Vagina (tissue), 2 donors: ENCODE results near the gene SZT2.

Experiments
- POLR2A ChIP-seq, 2 donors: fragments of 450-650 bp; IDR thresholded peaks; one replicate each; pipeline ENCODE4 v1.6.1; 2017; ENCODE audit warnings: antibody characterized with exemption in 2 of 2, mild to moderate bottlenecking in 2 of 2, moderate library complexity in 2 of 2
- POLR2AphosphoS5 ChIP-seq, 2 donors: sonication (generic); formaldehyde crosslinking; IDR thresholded peaks; one replicate each; pipeline ENCODE4 v1.9.0; 2017; ENCODE audit warnings: antibody characterized with exemption in 2 of 2, mild to moderate bottlenecking in 2 of 2, low read depth in 1 of 2; ENCODE audit not compliant: insufficient read depth in 1 of 2
- TF ChIP-seq, protein P1 (sequence below), 3 experiments: fragments of 450-650 bp in 2 of 3; fragments of 200-600 bp in 1 of 3; sonication (generic) in 1 of 3; IDR thresholded peaks; one replicate each; pipeline ENCODE4 v1.5.1; 2017 to 2019; ENCODE audit warnings: antibody characterized with exemption in 3 of 3, mild to moderate bottlenecking in 2 of 3, moderate library complexity in 2 of 3

DNA sequence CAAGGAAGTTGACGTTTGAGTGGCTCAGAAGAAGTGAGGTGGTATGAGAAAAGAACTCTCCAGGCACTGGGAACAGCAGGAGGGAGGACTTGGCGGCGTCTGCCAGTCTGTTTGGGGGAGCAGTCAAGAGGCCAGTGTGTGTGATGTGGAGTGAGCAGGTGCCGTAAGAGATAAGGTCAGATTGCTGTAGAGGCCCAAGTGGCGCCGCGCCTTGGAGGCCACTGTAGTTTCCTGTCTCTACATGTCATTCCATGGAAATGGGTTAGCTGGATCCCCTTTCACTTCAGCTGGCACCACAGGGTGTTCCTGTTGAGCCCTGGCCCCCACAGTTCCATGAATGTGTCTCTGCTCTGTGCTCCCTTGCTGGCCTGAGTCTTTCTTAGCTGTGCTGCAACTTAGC lies 105.5 kb downstream of the SZT2 start:
- TF ChIP-seq, protein P1, sequence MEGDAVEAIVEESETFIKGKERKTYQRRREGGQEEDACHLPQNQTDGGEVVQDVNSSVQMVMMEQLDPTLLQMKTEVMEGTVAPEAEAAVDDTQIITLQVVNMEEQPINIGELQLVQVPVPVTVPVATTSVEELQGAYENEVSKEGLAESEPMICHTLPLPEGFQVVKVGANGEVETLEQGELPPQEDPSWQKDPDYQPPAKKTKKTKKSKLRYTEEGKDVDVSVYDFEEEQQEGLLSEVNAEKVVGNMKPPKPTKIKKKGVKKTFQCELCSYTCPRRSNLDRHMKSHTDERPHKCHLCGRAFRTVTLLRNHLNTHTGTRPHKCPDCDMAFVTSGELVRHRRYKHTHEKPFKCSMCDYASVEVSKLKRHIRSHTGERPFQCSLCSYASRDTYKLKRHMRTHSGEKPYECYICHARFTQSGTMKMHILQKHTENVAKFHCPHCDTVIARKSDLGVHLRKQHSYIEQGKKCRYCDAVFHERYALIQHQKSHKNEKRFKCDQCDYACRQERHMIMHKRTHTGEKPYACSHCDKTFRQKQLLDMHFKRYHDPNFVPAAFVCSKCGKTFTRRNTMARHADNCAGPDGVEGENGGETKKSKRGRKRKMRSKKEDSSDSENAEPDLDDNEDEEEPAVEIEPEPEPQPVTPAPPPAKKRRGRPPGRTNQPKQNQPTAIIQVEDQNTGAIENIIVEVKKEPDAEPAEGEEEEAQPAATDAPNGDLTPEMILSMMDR (IDR thresholded peaks at IDR 0.05), result no peak
- TF ChIP-seq POLR2AphosphoS5 (IDR thresholded peaks at IDR 0.05; ENCODE audit: insufficient read depth in 1 of 2, low read depth in 1 of 2) (no peak), POLR2A (IDR thresholded peaks at IDR 0.05) (no peak)
